SU-DHL-6 (cell line): ENCODE data around the gene RASSF3.

Experiments
- EZH2phosphoT487 ChIP-seq: fragments of 200-600 bp; sonication (generic), shearing (Covaris generic); conservative IDR thresholded peaks from 2 replicates; pipeline ENCODE4 v1.6.1; 2018; ENCODE audit warnings: mild to moderate bottlenecking, antibody characterized with exemption, low read length, moderate library complexity, mixed read lengths
- TF ChIP-seq, protein P1 (sequence below): fragments of 200-600 bp; sonication (generic); IDR thresholded peaks from one replicate; pipeline ENCODE4 v1.5.1; 2017; ENCODE audit warnings: antibody characterized with exemption, mild to moderate bottlenecking, low read length, moderate library complexity; ENCODE audit not compliant: insufficient read depth, poor library complexity, severe bottlenecking

DNA sequence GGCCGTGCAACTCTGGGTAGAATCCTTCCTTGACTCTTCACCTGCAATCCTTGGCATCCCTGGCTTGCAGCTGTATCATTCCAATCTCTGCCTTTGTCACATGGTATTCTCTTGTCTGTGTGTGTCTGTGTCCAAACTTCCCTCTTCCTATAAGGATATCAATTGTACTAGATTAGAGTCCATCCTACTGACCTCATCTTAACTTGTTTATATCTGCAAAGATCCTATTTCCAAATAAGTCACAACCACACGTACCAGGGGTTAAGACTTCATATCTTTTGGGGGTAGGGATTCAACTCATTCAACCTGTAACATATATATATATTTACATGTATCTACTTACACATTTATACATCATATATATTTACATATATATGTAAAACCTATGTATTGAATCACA lies 29.6 kb upstream of the RASSF3 start:
- TF ChIP-seq, protein P1, sequence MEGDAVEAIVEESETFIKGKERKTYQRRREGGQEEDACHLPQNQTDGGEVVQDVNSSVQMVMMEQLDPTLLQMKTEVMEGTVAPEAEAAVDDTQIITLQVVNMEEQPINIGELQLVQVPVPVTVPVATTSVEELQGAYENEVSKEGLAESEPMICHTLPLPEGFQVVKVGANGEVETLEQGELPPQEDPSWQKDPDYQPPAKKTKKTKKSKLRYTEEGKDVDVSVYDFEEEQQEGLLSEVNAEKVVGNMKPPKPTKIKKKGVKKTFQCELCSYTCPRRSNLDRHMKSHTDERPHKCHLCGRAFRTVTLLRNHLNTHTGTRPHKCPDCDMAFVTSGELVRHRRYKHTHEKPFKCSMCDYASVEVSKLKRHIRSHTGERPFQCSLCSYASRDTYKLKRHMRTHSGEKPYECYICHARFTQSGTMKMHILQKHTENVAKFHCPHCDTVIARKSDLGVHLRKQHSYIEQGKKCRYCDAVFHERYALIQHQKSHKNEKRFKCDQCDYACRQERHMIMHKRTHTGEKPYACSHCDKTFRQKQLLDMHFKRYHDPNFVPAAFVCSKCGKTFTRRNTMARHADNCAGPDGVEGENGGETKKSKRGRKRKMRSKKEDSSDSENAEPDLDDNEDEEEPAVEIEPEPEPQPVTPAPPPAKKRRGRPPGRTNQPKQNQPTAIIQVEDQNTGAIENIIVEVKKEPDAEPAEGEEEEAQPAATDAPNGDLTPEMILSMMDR: no peak
- TF ChIP-seq EZH2phosphoT487: no peak
